Stimulated activated memory B cell treated with anti-CD40 and anti-IgM and Interleukin-4, amounts not matched to agents 10 μg/mL and 1 μg/mL and 100 μg/mL, for 72 hours (primary cell): Measurements from ENCODE around the gene CYP2D6.
"Not testable (repeated sequence)": the region's sequence is repeated elsewhere in the genome, so short reads cannot be mapped to it uniquely, and the experiment has no call there.

Source experiments
- ATAC-seq: fragments of 150-1000 bp; cut with Tn5 transposase; 2 replicates; pipeline ENCODE4 v1.10.0; 2021
- H3K27ac Mint-ChIP-seq: one replicate; pipeline ENCODE4 v1.8.0; 2022; ENCODE audit warnings: mild to moderate bottlenecking, mixed read lengths
- H3K27me3 Mint-ChIP-seq: one replicate; pipeline ENCODE4 v1.8.0; 2022; ENCODE audit warnings: mixed read lengths
- H3K36me3 Mint-ChIP-seq: one replicate; pipeline ENCODE4 v1.8.0; 2022; ENCODE audit warnings: mixed read lengths
- H3K4me1 Mint-ChIP-seq: one replicate; pipeline ENCODE4 v1.8.0; 2022; ENCODE audit warnings: mixed read lengths
- H3K4me3 Mint-ChIP-seq: one replicate; pipeline ENCODE4 v1.8.0; 2022; ENCODE audit warnings: mild to moderate bottlenecking, moderate library complexity, mixed read lengths
- H3K9me3 Mint-ChIP-seq: one replicate; pipeline ENCODE4 v1.8.0; 2022; ENCODE audit warnings: mixed read lengths

The CYP2D6 gene

DNA sequence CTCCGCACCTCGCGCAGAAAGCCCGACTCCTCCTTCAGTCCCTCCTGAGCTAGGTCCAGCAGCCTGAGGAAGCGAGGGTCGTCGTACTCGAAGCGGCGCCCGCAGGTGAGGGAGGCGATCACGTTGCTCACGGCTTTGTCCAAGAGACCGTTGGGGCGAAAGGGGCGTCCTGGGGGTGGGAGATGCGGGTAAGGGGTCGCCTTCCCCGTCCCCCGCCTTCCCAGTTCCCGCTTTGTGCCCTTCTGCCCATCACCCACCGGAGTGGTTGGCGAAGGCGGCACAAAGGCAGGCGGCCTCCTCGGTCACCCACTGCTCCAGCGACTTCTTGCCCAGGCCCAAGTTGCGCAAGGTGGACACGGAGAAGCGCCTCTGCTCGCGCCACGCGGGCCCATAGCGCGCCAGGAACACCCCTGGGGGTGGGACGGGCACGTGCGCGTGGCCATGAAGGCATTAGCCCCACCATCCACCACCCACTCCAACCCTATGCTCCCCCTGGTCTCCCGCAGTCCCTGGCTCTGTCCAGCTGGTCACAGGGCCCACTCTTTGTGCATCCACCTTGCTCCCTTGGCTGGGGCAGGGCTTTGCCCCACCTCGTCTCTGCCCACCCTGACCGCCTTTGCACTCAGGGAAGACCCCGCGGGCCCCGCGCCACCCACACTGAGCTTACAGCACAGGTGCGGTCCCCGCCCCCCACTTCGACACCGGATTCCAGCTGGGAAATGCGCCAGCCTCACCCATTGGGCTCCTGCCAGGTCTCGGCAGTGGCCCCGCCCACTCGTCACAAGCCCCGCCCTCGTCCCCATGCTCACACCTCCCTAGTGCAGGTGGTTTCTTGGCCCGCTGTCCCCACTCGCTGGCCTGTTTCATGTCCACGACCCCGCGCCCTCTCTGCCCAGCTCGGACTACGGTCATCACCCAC, 1.6 kb downstream of the CYP2D6 start:
- H3K36me3 Mint-ChIP-seq, H3K4me3 Mint-ChIP-seq, ATAC-seq, H3K9me3 Mint-ChIP-seq, H3K4me1 Mint-ChIP-seq, H3K27ac Mint-ChIP-seq: not testable (repeated sequence)
- H3K27me3 Mint-ChIP-seq, result peaks cover 20% of the 10 kb centered on the region

DNA sequence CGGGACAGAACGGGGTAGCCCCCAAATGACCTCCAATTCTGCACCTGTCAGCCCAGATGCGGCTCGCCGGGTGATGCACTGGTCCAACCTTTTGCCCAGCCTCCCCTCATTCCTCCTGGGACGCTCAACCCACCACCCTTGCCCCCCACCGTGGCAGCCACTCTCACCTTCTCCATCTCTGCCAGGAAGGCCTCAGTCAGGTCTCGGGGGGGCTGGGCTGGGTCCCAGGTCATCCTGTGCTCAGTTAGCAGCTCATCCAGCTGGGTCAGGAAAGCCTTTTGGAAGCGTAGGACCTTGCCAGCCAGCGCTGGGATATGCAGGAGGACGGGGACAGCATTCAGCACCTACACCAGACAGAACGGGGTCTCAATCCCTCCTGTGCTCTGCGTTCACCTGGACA, 2.6 kb downstream of the CYP2D6 start:
- not testable (repeated sequence) for H3K36me3 Mint-ChIP-seq, H3K4me3 Mint-ChIP-seq, H3K27ac Mint-ChIP-seq, H3K27me3 Mint-ChIP-seq, H3K9me3 Mint-ChIP-seq, H3K4me1 Mint-ChIP-seq, ATAC-seq

DNA sequence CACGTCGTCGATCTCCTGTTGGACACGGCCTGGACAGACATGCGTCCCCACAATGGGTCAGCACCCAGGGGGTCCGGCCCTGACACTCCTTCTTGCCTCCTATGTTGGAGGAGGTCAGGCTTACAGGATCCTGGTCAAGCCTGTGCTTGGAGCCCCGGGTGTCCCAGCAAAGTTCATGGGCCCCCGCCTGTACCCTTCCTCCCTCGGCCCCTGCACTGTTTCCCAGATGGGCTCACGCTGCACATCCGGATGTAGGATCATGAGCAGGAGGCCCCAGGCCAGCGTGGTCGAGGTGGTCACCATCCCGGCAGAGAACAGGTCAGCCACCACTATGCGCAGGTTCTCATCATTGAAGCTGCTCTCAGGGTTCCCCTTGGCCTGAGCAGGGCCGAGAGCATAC, 3.0 kb downstream of the CYP2D6 start:
- no peaks in the 10 kb centered on the region for H3K9me3 Mint-ChIP-seq
- no peak overlapping the region for H3K4me3 Mint-ChIP-seq
- ATAC-seq, result no peak
- H3K36me3 Mint-ChIP-seq, result peaks cover 5% of the 10 kb centered on the region
- no peaks in the 10 kb centered on the region for H3K4me1 Mint-ChIP-seq
- peaks cover 5% of the 10 kb centered on the region for H3K27me3 Mint-ChIP-seq
- H3K27ac Mint-ChIP-seq, result no peak overlapping the region

DNA sequence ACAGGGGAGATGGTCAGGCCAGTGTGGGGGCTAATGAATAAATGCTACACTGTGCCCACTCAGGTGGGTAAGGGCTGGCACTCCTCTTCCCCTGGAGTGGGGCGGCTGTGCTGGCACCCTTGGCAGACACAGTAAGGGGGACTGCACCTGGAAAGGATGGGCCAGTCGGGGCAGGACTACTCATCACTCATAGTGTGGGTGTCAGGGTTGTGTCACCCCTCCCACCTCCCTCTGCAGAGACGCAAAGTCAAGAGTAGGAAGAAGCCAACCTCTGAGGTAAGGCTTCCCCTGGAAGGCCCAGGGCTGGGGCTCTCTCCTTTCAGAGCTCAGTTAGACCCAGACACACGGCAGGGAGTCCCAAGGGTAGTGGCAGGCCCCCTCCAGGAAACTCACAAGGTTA, 7.1 kb downstream of the CYP2D6 start:
- not testable (repeated sequence) for ATAC-seq, H3K27ac Mint-ChIP-seq, H3K4me3 Mint-ChIP-seq, H3K36me3 Mint-ChIP-seq, H3K27me3 Mint-ChIP-seq, H3K9me3 Mint-ChIP-seq
- H3K4me1 Mint-ChIP-seq, result peaks cover 16% of the 10 kb centered on the region

DNA sequence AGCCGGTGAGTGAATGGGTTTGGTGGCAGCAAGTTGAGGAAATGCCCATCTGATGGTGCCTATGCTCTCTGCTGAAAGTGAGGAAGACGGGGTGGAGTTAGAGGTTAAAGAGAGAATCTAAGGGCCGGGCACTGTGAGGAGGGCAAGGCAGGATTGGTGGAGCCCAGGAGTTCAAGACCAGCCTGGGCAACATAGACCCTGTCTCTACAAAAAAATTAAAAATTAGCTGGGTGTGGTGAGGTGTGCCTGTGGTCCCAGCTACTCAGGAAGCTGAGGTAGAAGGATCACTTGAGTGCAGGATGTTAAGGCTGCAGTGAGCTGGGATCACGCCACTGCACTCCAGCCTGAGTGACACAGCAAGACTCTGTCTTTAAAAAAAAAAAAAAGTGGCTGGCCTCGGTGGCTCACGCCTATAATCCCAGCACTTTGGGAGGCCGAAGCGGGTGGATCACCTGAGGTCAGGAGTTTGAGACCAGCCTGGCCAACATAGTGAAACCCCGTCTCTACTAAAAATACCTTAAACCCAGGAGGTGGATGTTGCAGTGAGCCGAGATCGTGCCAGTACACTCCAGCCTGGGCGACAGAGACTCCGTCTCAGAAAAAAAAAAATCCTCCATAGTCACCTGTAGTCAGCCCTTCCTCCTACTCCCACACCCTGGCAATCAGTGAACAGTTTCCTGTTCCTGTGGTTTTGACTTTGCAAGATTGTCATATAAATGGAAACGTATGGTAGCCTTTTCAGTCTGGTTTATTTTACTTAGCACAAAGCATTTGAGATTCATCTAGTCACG, 10.2 kb downstream of the CYP2D6 start:
- H3K4me3 Mint-ChIP-seq, result peak overlapping the region; percentile 48
- ATAC-seq, result peak; percentile 54
- not testable (repeated sequence) for H3K27me3 Mint-ChIP-seq, H3K9me3 Mint-ChIP-seq
- H3K4me1 Mint-ChIP-seq, result peaks cover 16% of the 10 kb centered on the region
- peak overlapping the region; percentile 10 for H3K27ac Mint-ChIP-seq
- H3K36me3 Mint-ChIP-seq, result peaks cover 11% of the 10 kb centered on the region

DNA sequence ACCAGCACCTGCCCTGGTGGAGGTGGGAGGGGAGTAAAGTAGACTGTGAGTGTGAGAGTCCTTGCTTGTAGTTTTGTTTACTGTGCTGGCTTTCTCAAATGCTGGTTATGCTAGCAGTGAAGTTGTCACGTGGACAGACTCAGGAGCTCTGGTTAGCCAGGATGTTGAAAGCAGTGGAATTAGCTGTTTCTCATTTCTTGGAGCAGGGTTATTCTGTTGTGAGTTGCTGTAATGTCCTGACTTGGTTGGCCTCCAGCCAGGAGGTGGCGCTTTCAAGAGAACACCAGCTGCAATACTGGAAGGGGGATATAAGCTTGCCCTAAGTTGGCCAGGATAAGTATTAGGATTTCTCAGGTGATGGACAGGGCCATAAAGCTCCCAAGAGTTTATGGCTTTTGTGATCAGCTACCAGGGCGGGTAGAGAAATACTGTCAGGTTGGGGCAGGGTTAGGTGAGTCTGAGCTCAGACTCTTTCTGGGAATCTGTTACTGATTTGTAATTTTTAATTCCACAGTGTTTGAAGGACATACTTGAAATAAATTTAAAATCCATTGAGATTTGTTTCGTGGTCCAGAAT, 13.7 kb downstream of the CYP2D6 start:
- Mint-ChIP-seq H3K9me3 (peaks cover 6% of the 10 kb centered on the region), H3K4me1 (peaks cover 16% of the 10 kb centered on the region), H3K27me3 (no peaks in the 10 kb centered on the region), H3K4me3 (no peak overlapping the region), H3K36me3 (peaks cover 17% of the 10 kb centered on the region), H3K27ac (no peak overlapping the region)
- ATAC-seq, result no peak

DNA sequence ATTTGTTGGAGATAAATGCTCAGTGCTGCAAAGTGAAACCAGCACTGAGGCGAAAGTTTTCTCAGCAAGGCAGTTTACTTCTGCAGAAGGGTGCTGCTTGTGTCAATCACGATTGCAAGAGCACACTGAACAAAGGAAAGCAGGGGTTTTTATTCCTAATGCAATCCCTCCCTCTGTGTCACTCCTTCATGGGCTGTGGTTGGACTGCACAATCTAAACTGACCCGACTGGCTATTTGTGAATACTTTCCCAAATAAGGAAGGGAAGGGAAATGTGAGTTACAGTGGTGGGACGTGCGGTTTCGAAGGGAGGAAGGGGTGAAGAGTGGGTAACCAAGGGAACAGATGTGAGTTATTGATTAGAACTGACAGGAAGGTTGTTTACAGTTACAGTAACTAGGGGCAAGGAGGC, 15.2 kb downstream of the CYP2D6 start:
- not testable (repeated sequence) for H3K27ac Mint-ChIP-seq, H3K4me1 Mint-ChIP-seq, ATAC-seq

DNA sequence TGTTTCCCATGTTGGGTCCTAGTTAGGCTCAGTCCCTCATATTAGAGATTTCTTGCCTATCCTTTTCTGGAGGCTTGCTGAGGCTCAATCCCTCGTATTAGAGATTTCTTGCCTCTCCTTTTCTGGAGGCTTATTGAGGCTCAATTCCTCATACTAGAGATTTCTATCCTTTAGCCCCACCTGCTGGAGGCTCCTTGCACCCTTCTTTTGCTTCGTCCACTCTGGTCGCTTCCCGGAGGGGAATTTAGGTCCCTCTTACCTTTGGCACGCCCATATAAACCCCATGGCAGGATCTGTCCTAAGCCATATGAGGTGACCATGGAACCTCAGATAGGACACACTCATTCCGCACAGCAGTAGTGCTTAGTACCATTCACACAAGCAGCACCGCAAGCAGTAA, 15.9 kb downstream of the CYP2D6 start:
- ATAC-seq, result no peak
- Mint-ChIP-seq H3K27me3 (no peaks in the 10 kb centered on the region), H3K27ac (no peak overlapping the region), H3K4me3 (no peak overlapping the region), H3K4me1 (peaks cover 1% of the 10 kb centered on the region), H3K36me3 (peaks cover 17% of the 10 kb centered on the region), H3K9me3 (peaks cover 6% of the 10 kb centered on the region)

More for the DNA sequence above, 15.2 kb downstream of the CYP2D6 start:
- H3K27me3 Mint-ChIP-seq, H3K9me3 Mint-ChIP-seq, H3K4me3 Mint-ChIP-seq: not testable (repeated sequence)
- H3K36me3 Mint-ChIP-seq, result peaks cover 17% of the 10 kb centered on the region

DNA sequence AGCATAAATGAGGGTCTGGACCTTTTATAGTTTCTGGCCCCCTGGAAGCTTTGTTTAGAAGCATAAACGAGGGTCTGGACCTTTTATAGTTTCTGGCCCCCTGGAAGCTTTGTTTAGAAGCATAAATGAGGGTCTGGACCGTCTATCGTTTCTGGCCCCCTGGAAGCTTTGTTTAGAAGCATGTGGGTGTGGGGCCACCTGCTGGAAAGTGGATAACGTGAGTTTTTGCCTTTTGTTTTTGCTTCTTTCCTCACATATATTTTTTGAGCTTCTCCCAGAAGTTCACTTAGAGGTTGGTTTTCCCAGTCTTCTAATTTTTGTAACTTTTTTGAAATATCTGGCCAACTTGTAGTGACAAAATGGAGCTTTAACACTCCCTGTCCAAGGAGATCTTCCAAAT, 17.8 kb downstream of the CYP2D6 start:
- H3K4me3 Mint-ChIP-seq, H3K27ac Mint-ChIP-seq, ATAC-seq, H3K9me3 Mint-ChIP-seq, H3K27me3 Mint-ChIP-seq, H3K4me1 Mint-ChIP-seq: not testable (repeated sequence)
- peaks cover 23% of the 10 kb centered on the region for H3K36me3 Mint-ChIP-seq

DNA sequence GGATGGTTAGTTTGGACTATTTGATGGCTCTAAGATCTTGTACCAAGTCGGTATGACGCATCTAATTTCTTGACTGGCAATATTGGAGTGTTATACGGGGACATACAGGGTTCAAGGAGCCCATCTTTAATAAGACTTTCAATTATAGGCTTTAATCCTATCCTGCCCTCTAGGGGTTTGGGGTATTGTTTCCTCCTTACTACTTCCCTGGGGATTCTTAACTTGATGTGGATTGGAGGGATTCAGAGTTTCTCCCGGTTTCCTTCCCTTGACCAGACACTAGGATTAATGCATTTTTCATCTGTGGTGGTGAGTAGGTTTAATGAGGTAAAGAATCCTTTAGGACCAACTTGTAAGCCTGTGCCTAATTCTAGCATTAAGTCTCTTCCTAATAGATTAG, 18.8 kb downstream of the CYP2D6 start:
- H3K4me3 Mint-ChIP-seq, result no peak overlapping the region
- H3K27me3 Mint-ChIP-seq, result no peaks in the 10 kb centered on the region
- H3K9me3 Mint-ChIP-seq, result peaks cover 6% of the 10 kb centered on the region
- no peaks in the 10 kb centered on the region for H3K4me1 Mint-ChIP-seq
- no peak overlapping the region for H3K27ac Mint-ChIP-seq
- no peak for ATAC-seq
- H3K36me3 Mint-ChIP-seq, result peaks cover 27% of the 10 kb centered on the region

DNA sequence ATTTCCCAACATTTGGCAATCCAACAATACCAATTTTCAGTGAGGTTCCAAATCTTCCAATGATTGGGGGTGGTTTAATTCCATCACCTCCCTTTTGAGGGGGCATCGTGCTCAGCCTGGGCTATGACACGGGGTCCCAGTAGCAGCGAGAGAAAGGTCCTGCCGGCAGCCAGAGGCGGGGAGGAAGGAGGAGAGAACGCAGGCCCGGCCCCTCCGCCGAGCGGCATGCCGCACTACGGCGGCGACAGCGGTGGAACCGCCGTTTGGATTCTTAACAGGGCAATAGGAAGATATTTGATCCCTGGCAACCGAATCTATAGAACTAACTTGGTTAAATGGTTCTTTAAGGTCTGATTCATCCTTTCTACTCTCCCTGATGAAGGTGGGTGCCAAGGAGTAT, 21.8 kb downstream of the CYP2D6 start:
- H3K9me3 Mint-ChIP-seq, result peaks cover 7% of the 10 kb centered on the region
- H3K4me1 Mint-ChIP-seq, result no peaks in the 10 kb centered on the region
- H3K27ac Mint-ChIP-seq, result no peak overlapping the region
- H3K27me3 Mint-ChIP-seq, result no peaks in the 10 kb centered on the region
- H3K36me3 Mint-ChIP-seq, result peaks cover 29% of the 10 kb centered on the region
- H3K4me3 Mint-ChIP-seq, result no peak overlapping the region
- no peak for ATAC-seq

DNA sequence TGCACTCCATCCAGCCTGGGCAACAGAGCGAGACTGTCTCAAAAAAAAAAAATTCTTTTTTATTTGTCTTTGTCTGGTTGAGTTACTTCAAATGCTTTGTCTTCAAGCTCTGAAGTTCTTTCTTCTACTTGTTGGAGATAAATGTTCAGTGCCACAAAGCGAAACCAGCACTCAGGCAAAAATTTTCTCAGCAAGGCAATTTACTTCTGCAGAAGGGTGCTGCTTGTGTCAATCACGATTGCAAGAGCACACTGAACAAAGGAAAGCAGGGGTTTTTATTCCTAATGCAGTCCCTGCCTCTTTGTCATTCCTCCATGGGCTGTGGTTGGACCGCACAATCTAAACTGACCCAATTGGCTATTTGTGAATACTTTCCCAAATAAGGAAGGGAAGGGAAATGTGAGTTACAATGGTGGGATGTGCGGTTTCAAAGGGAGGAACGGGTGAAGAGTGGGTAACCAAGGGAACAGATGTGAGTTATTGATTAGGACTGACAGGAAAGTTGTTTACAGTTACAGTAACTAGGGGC, 26.2 kb downstream of the CYP2D6 start:
- H3K4me3 Mint-ChIP-seq, result not testable (repeated sequence)
- H3K36me3 Mint-ChIP-seq, result peaks cover 45% of the 10 kb centered on the region

DNA sequence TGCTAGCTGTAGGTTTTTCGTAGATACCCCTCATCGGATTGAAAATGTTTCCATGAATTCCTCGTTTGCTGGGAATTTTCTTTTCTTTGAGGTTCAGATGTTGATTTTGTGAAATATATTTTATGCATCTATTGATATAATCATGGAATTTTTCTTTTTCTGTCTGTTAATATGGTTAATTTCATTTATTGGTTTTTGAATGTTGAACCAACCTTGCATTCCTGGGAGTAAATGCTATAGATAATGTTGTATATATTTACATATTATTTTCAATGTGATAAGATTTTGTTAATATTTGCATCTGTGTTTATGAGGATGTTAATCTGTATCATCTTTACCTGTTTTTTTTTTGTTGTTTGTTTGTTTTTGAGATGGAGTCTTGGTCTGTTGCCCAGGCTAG, 29.4 kb downstream of the CYP2D6 start:
- Mint-ChIP-seq H3K4me3 (no peak overlapping the region), H3K4me1 (no peaks in the 10 kb centered on the region), H3K27me3 (no peaks in the 10 kb centered on the region), H3K36me3 (peaks cover 39% of the 10 kb centered on the region), H3K27ac (no peak overlapping the region), H3K9me3 (peaks cover 14% of the 10 kb centered on the region)
- no peak for ATAC-seq

More for the DNA sequence above, 26.2 kb downstream of the CYP2D6 start:
- not testable (repeated sequence) for H3K27ac Mint-ChIP-seq, ATAC-seq, H3K4me1 Mint-ChIP-seq, H3K27me3 Mint-ChIP-seq
- H3K9me3 Mint-ChIP-seq, result peaks cover 11% of the 10 kb centered on the region

DNA sequence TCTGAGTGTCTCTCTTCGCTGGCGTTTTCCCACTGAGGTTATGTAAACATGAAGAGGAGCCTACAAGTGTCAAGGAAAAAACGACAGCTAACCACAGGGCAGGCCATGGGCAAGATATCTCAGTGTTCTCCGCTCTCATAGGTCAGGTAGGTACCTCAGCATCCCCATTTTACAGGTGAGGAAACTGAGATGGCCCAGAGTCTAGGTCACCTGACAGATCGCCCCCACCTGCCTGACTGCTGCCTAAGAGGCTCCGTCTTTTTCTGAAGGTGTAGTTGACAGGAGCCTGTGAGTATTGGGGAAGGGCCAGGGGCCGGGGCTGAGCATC, 39.2 kb downstream of the CYP2D6 start:
- Mint-ChIP-seq H3K27ac (peak overlapping the region; percentile 94), H3K4me3 (peak overlapping the region; percentile 92), H3K4me1 (peaks cover 21% of the 10 kb centered on the region), H3K36me3 (peaks cover 27% of the 10 kb centered on the region), H3K9me3 (no peaks in the 10 kb centered on the region), H3K27me3 (no peaks in the 10 kb centered on the region)
- ATAC-seq, result no peak
